Measurements from ENCODE around the gene PIH1D1. TPM values are rescaled to one million over a fixed set of nuclear protein-coding genes. Genes with fewer than 3 reads are reported as not detected.

The PIH1D1 gene
- total RNA-seq, 1 donor from 2014 or later: 125 TPM

GRCh38 chr19:49417088-49417487 is 34.5 kb downstream of the PIH1D1 start:
- Mint-ChIP-seq H3K36me3 (ENCODE audit: insufficient read depth) (no peaks in the 10 kb centered on the region), H3K27me3 (peaks cover 81% of the 10 kb centered on the region), H3K9me3 (ENCODE audit: low read depth) (no peaks in the 10 kb centered on the region), H3K27ac (no peak overlapping the region), H3K4me1 (ENCODE audit: low read depth) (no peaks in the 10 kb centered on the region), H3K4me3 (ENCODE audit: low read depth) (no peak overlapping the region)
- TF ChIP-seq, protein P1, sequence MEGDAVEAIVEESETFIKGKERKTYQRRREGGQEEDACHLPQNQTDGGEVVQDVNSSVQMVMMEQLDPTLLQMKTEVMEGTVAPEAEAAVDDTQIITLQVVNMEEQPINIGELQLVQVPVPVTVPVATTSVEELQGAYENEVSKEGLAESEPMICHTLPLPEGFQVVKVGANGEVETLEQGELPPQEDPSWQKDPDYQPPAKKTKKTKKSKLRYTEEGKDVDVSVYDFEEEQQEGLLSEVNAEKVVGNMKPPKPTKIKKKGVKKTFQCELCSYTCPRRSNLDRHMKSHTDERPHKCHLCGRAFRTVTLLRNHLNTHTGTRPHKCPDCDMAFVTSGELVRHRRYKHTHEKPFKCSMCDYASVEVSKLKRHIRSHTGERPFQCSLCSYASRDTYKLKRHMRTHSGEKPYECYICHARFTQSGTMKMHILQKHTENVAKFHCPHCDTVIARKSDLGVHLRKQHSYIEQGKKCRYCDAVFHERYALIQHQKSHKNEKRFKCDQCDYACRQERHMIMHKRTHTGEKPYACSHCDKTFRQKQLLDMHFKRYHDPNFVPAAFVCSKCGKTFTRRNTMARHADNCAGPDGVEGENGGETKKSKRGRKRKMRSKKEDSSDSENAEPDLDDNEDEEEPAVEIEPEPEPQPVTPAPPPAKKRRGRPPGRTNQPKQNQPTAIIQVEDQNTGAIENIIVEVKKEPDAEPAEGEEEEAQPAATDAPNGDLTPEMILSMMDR (IDR thresholded peaks at IDR 0.05; ENCODE audit: unreplicated experiment): no peak
- no peak for DNase-seq (ENCODE audit: low spot score, unreplicated experiment)

DNA sequence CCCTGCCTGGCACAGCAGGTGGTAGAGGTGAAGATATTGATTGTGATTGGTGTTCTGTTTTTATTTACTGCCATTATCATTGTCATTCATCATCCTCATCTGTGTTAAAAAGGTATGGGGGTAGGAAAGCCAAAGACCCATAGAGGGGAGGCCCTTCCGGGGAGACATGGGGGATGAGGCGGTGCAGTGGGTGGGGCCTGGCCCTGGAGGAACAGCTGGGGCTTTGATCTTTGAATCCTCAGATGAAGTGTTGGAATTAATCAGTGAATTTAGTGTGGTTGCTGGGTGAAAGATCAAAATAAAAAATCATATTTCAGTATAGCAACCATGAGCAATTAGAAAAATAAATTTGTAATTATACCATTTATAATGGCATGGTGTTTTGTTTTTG is 35.8 kb downstream of the PIH1D1 start:
- no peak for DNase-seq (ENCODE audit: low spot score, unreplicated experiment)
- H3K9me3 Mint-ChIP-seq (ENCODE audit: low read depth): no peaks in the 10 kb centered on the region
- H3K36me3 Mint-ChIP-seq (ENCODE audit: insufficient read depth): no peaks in the 10 kb centered on the region
- H3K4me1 Mint-ChIP-seq (ENCODE audit: low read depth): no peaks in the 10 kb centered on the region
- peaks cover 78% of the 10 kb centered on the region for H3K27me3 Mint-ChIP-seq
- no peak overlapping the region for H3K27ac Mint-ChIP-seq
- H3K4me3 Mint-ChIP-seq (ENCODE audit: low read depth): no peak overlapping the region
- TF ChIP-seq, protein P1 (IDR thresholded peaks at IDR 0.05; ENCODE audit: unreplicated experiment): no peak

GRCh38 chr19:49415102-49415809 is 36.4 kb downstream of the PIH1D1 start:
- no peaks in the 10 kb centered on the region for H3K4me1 Mint-ChIP-seq (ENCODE audit: low read depth)
- DNase-seq (ENCODE audit: low spot score, unreplicated experiment): no peak
- H3K27me3 Mint-ChIP-seq: peaks cover 73% of the 10 kb centered on the region
- no peak overlapping the region for H3K27ac Mint-ChIP-seq
- TF ChIP-seq, protein P1 (IDR thresholded peaks at IDR 0.05; ENCODE audit: unreplicated experiment): no peak
- H3K36me3 Mint-ChIP-seq (ENCODE audit: insufficient read depth): no peaks in the 10 kb centered on the region
- H3K4me3 Mint-ChIP-seq (ENCODE audit: low read depth): no peak overlapping the region
- no peaks in the 10 kb centered on the region for H3K9me3 Mint-ChIP-seq (ENCODE audit: low read depth)

DNA sequence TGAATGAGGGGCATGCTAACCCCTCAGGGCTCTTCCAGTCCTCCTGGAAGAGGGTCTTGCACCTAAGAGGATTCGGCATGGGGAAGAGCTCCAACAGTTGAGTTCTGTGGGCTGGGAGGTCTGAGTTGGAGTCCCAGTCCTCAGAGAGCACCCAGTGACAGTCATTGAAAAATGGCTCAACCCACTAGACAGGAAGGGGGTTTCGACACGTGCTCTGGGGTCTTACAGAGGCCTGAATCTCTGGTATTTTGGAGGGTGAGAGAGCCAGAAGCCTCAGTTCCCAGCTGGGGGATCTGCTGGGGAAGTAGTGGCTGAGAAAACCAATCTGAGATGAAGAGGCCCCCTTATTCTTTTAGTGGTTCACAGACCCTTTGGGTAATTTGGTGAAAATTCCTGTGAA is 37.4 kb downstream of the PIH1D1 start:
- TF ChIP-seq, protein P1 (IDR thresholded peaks at IDR 0.05; ENCODE audit: unreplicated experiment): no peak
- H3K27ac Mint-ChIP-seq: no peak overlapping the region
- H3K9me3 Mint-ChIP-seq (ENCODE audit: low read depth): no peaks in the 10 kb centered on the region
- DNase-seq (ENCODE audit: low spot score, unreplicated experiment): no peak
- peaks cover 71% of the 10 kb centered on the region for H3K27me3 Mint-ChIP-seq
- no peaks in the 10 kb centered on the region for H3K4me1 Mint-ChIP-seq (ENCODE audit: low read depth)
- H3K36me3 Mint-ChIP-seq (ENCODE audit: insufficient read depth): no peaks in the 10 kb centered on the region
- no peak overlapping the region for H3K4me3 Mint-ChIP-seq (ENCODE audit: low read depth)

DNA sequence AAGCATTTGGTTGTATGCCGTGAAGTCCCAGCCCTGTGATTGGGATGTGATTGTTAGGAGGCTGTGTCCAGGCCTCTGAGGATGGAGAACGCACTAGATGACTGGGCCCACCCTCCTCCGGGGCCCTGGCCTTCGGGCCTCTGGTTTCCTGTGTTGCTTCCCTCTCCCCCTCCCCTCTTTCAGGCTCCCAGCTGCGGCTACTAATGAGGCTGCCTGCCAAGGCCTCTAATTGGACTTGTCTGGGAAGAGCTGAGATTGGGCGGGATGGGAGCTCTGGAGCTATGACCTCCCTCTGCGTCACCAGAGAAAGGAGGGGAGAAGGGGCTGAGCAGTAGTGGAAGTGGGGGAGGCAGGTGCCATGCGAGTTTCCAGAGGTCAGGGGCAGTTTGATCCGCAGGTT is 38.3 kb downstream of the PIH1D1 start:
- H3K9me3 Mint-ChIP-seq (ENCODE audit: low read depth): no peaks in the 10 kb centered on the region
- peaks cover 70% of the 10 kb centered on the region for H3K27me3 Mint-ChIP-seq
- H3K36me3 Mint-ChIP-seq (ENCODE audit: insufficient read depth): no peaks in the 10 kb centered on the region
- no peak for DNase-seq (ENCODE audit: low spot score, unreplicated experiment)
- TF ChIP-seq, protein P1 (IDR thresholded peaks at IDR 0.05; ENCODE audit: unreplicated experiment): no peak
- H3K27ac Mint-ChIP-seq: no peak overlapping the region
- no peak overlapping the region for H3K4me3 Mint-ChIP-seq (ENCODE audit: low read depth)
- no peaks in the 10 kb centered on the region for H3K4me1 Mint-ChIP-seq (ENCODE audit: low read depth)
